ENCODE data around the gene KCNH6. TPM values are rescaled to one million over a fixed set of nuclear protein-coding genes. Genes with fewer than 3 reads are reported as not detected.

KCNH6 gene
- total and polyA plus RNA-seq, 7 donors = 0.13 TPM; not detected in 6

- no peaks in the 10 kb centered on the region for H3K4me1 ChIP-seq
- H3K27me3 ChIP-seq = no peaks in the 10 kb centered on the region
- H3K36me3 ChIP-seq = no peaks in the 10 kb centered on the region
- no peak for DNase-seq
- no peak overlapping the region for H3K27ac ChIP-seq
- TF ChIP-seq CTCF (IDR thresholded peaks at IDR 0.05) (no peak), POLR2AphosphoS5 (IDR thresholded peaks at IDR 0.05) (no peak), POLR2A (IDR thresholded peaks at IDR 0.05) (no peak), EP300 (IDR thresholded peaks at IDR 0.05) (no peak)
- no peaks in the 10 kb centered on the region for H3K9me3 ChIP-seq
- 84 to 91% methylated on average over 10 of the region's 10 CpGs for WGBS, 2 donors
- intact Hi-C loops (cut with DNase I) = no loop called here
- H3K4me3 ChIP-seq = no peak overlapping the region
These were observed 31.1 kb upstream of the KCNH6 start for GRCh38 chr17:63491977-63492618.

- no peak overlapping the region for H3K4me3 ChIP-seq
- no peaks in the 10 kb centered on the region for H3K36me3 ChIP-seq
- no peak for TF ChIP-seq POLR2AphosphoS5 (IDR thresholded peaks at IDR 0.05)
- TF ChIP-seq EP300 (IDR thresholded peaks at IDR 0.05) = no peak
- no peak for TF ChIP-seq CTCF (IDR thresholded peaks at IDR 0.05)
- TF ChIP-seq POLR2A (IDR thresholded peaks at IDR 0.05) = no peak
- no peak for DNase-seq
- H3K9me3 ChIP-seq = no peaks in the 10 kb centered on the region
- no peaks in the 10 kb centered on the region for H3K4me1 ChIP-seq
- intact Hi-C loops (cut with DNase I) = no loop called here
- no peak overlapping the region for H3K27ac ChIP-seq
- no peaks in the 10 kb centered on the region for H3K27me3 ChIP-seq
- 93 to 95% methylated on average over 6 of the region's 6 CpGs for WGBS, 2 donors
These were observed 30.2 kb upstream of the KCNH6 start for GRCh38 chr17:63492940-63493339.

- no peaks in the 10 kb centered on the region for H3K36me3 ChIP-seq
- WGBS, 2 donors = 94% methylated on average over 9 of the region's 9 CpGs
These were observed 29.7 kb upstream of the KCNH6 start for GRCh38 chr17:63493411-63493810.

GRCh38 chr17:63494300-63494928, 28.7 kb upstream of the KCNH6 start:
- H3K36me3 ChIP-seq = no peaks in the 10 kb centered on the region
- no peaks in the 10 kb centered on the region for H3K27me3 ChIP-seq
- no peaks in the 10 kb centered on the region for H3K4me1 ChIP-seq
- intact Hi-C loops (cut with DNase I) = no loop called here
- TF ChIP-seq CTCF (IDR thresholded peaks at IDR 0.05) (no peak), EP300 (IDR thresholded peaks at IDR 0.05) (no peak), POLR2AphosphoS5 (IDR thresholded peaks at IDR 0.05) (no peak), POLR2A (IDR thresholded peaks at IDR 0.05) (no peak)
- WGBS, 2 donors = 93% methylated on average over 12 of the region's 12 CpGs
- H3K4me3 ChIP-seq = no peak overlapping the region
- no peak overlapping the region for H3K27ac ChIP-seq
- no peak for DNase-seq
- no peaks in the 10 kb centered on the region for H3K9me3 ChIP-seq

More at GRCh38 chr17:63493411-63493810, 29.7 kb upstream of the KCNH6 start:
- Histone ChIP-seq H3K27me3 (no peaks in the 10 kb centered on the region), H3K4me3 (no peak overlapping the region), H3K9me3 (no peaks in the 10 kb centered on the region), H3K4me1 (no peaks in the 10 kb centered on the region), H3K27ac (no peak overlapping the region)
- no peak for DNase-seq
- intact Hi-C loops (cut with DNase I) = no loop called here
- TF ChIP-seq EP300 (IDR thresholded peaks at IDR 0.05) = no peak
- no peak for TF ChIP-seq CTCF (IDR thresholded peaks at IDR 0.05)
- no peak for TF ChIP-seq POLR2AphosphoS5 (IDR thresholded peaks at IDR 0.05)
- no peak for TF ChIP-seq POLR2A (IDR thresholded peaks at IDR 0.05)
